Measurements from ENCODE around the gene MTPN.

GRCh38 chr7:136012238-136012637 is 35.1 kb upstream of the MTPN start:
- TF ChIP-seq, protein P1, sequence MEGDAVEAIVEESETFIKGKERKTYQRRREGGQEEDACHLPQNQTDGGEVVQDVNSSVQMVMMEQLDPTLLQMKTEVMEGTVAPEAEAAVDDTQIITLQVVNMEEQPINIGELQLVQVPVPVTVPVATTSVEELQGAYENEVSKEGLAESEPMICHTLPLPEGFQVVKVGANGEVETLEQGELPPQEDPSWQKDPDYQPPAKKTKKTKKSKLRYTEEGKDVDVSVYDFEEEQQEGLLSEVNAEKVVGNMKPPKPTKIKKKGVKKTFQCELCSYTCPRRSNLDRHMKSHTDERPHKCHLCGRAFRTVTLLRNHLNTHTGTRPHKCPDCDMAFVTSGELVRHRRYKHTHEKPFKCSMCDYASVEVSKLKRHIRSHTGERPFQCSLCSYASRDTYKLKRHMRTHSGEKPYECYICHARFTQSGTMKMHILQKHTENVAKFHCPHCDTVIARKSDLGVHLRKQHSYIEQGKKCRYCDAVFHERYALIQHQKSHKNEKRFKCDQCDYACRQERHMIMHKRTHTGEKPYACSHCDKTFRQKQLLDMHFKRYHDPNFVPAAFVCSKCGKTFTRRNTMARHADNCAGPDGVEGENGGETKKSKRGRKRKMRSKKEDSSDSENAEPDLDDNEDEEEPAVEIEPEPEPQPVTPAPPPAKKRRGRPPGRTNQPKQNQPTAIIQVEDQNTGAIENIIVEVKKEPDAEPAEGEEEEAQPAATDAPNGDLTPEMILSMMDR (IDR thresholded peaks at IDR 0.05) = no peak
- TF ChIP-seq POLR2A (IDR thresholded peaks at IDR 0.05) (no peak), EP300 (IDR thresholded peaks at IDR 0.05) (no peak)

Measured in ovary (tissue), 3 donors.